ENCODE data around the gene GPR156.

The GPR156 gene

GRCh38 chr3:120218981-120219380 is 66.0 kb downstream of the GPR156 start:
- TF ChIP-seq CTCF (IDR thresholded peaks at IDR 0.05), result no peak

- TF ChIP-seq CTCF (IDR thresholded peaks at IDR 0.05), result no peak
Observed at GRCh38 chr3:120214176-120214575, 70.8 kb downstream of the GPR156 start.

GRCh38 chr3:120212505-120212904 is 72.5 kb downstream of the GPR156 start:
- no peak for TF ChIP-seq CTCF (IDR thresholded peaks at IDR 0.05)

GRCh38 chr3:120209425-120209824 is 75.6 kb downstream of the GPR156 start:
- TF ChIP-seq CTCF (IDR thresholded peaks at IDR 0.05), result no peak

GRCh38 chr3:120204338-120204737 is 80.7 kb downstream of the GPR156 start:
- TF ChIP-seq CTCF (IDR thresholded peaks at IDR 0.05), result no peak

- no peak for TF ChIP-seq CTCF (IDR thresholded peaks at IDR 0.05)
Observed at GRCh38 chr3:120203621-120204020, 81.4 kb downstream of the GPR156 start.

- no peak for TF ChIP-seq CTCF (IDR thresholded peaks at IDR 0.05)
Observed at GRCh38 chr3:120203016-120203415, 82.0 kb downstream of the GPR156 start.

- TF ChIP-seq CTCF (IDR thresholded peaks at IDR 0.05), result no peak
Observed at GRCh38 chr3:120202363-120202762, 82.7 kb downstream of the GPR156 start.

All from LNCAP (cell line).